ENCODE data around the gene ZNF76. TPM values are rescaled to one million over a fixed set of nuclear protein-coding genes. Genes with fewer than 3 reads are reported as not detected.

Gene ZNF76
- total RNA-seq, 5 donors from 2014 or later (not counting 1 experiment from before 2014, with no cell fraction given): 72.7 to 91.3 (median 84.8) TPM

- Histone ChIP-seq H3K4me1 (ENCODE audit: control insufficient read depth in 1 of 2, extremely low read depth in 1 of 2, insufficient read depth in 2 of 2, low read length in 2 of 2) (peaks cover 0 to 2% of the 10 kb centered on the region in 2 experiments), H3K4me3 (ENCODE audit: control insufficient read depth in 1 of 2, extremely low read depth in 1 of 2, low read length in 1 of 2) (no peak overlapping the region), H3K9me3 (no peaks in the 10 kb centered on the region), H3K36me3 (ENCODE audit: control insufficient read depth in 2 of 2, extremely low read depth in 1 of 2, insufficient read depth in 1 of 2, low read length in 1 of 2) (peaks cover 0 to 21% of the 10 kb centered on the region in 2 donors), H3K27ac (ENCODE audit: low read length) (no peak overlapping the region), H3K27me3 (replicated peaks in 1 of 2; ENCODE audit: control insufficient read depth in 2 of 2, extremely low read depth in 1 of 2, insufficient read depth in 2 of 2, low read length in 1 of 2) (peaks cover 0 to 3% of the 10 kb centered on the region in 2 experiments)
- CTCF ChIA-PET: no interaction called here
- Mint-ChIP-seq H3K4me3 (no peak overlapping the region), H3K27ac (no peak overlapping the region), H3K27me3 (no peaks in the 10 kb centered on the region), H3K36me3 (peaks cover 26% of the 10 kb centered on the region), H3K9me3 (no peaks in the 10 kb centered on the region), H3K4me1 (peaks cover 2 to 11% (median 3%) of the 10 kb centered on the region in 3 donors)
- POLR2A ChIA-PET: no interaction called here
- DNase-seq (no peak), ATAC-seq (replicated peaks in 1 of 4) (no peak)
- no CpG with 5 or more reads among the region's 5 CpGs for WGBS (ENCODE audit: insufficient coverage)
These were observed 17.0 kb upstream of the ZNF76 start for GRCh38 chr6:35242486-35242885.

GRCh38 chr6:35242906-35243305 is 16.6 kb upstream of the ZNF76 start:
- H3K27ac Mint-ChIP-seq: no peak overlapping the region
- H3K27ac ChIP-seq (ENCODE audit: low read length): no peak overlapping the region
- H3K27me3 ChIP-seq (replicated peaks in 1 of 2; ENCODE audit: control insufficient read depth in 2 of 2, extremely low read depth in 1 of 2, insufficient read depth in 2 of 2, low read length in 1 of 2): peaks cover 0 to 3% of the 10 kb centered on the region in 2 experiments
- POLR2A ChIA-PET: no interaction called here
- H3K4me1 Mint-ChIP-seq: peaks cover 2 to 15% (median 6%) of the 10 kb centered on the region in 3 donors
- no peaks in the 10 kb centered on the region for H3K9me3 ChIP-seq
- H3K4me1 ChIP-seq (ENCODE audit: control insufficient read depth in 1 of 2, extremely low read depth in 1 of 2, insufficient read depth in 2 of 2, low read length in 2 of 2): peaks cover 0 to 2% of the 10 kb centered on the region in 2 experiments
- H3K4me3 ChIP-seq (ENCODE audit: control insufficient read depth in 1 of 2, extremely low read depth in 1 of 2, low read length in 1 of 2): no peak overlapping the region
- H3K36me3 Mint-ChIP-seq: peaks cover 26% of the 10 kb centered on the region
- H3K9me3 Mint-ChIP-seq: no peaks in the 10 kb centered on the region
- no peaks in the 10 kb centered on the region for H3K27me3 Mint-ChIP-seq
- CTCF ChIA-PET: interaction anchor here in 1 of 2 donors (0.6 kb wide), 1 partner anchor 12 kb away, joined by 3 read pairs; no protein-coding TSS in a partner anchor
- 94% methylated on average over 13 of the region's 13 CpGs for WGBS (ENCODE audit: insufficient coverage)
- H3K36me3 ChIP-seq (ENCODE audit: control insufficient read depth in 2 of 2, extremely low read depth in 1 of 2, insufficient read depth in 1 of 2, low read length in 1 of 2): peaks cover 0 to 21% of the 10 kb centered on the region in 2 donors
- DNase-seq (no peak), ATAC-seq (replicated peaks in 1 of 4) (no peak)
- no peak overlapping the region for H3K4me3 Mint-ChIP-seq

- CTCF ChIA-PET: interaction anchor here in 1 of 2 donors (0.6 kb wide), 1 partner anchor 12 kb away, joined by 3 read pairs; no protein-coding TSS in a partner anchor
- Mint-ChIP-seq H3K27ac (no peak overlapping the region), H3K4me1 (peaks cover 5 to 16% (median 10%) of the 10 kb centered on the region in 3 donors), H3K4me3 (no peak overlapping the region), H3K9me3 (no peaks in the 10 kb centered on the region), H3K27me3 (no peaks in the 10 kb centered on the region), H3K36me3 (peaks cover 26% of the 10 kb centered on the region)
- peaks cover 0 to 21% of the 10 kb centered on the region in 2 donors for H3K36me3 ChIP-seq (ENCODE audit: control insufficient read depth in 2 of 2, extremely low read depth in 1 of 2, insufficient read depth in 1 of 2, low read length in 1 of 2)
- ATAC-seq (replicated peaks in 1 of 4) (no peak), DNase-seq (no peak)
- H3K9me3 ChIP-seq: no peaks in the 10 kb centered on the region
- H3K4me1 ChIP-seq (ENCODE audit: control insufficient read depth in 1 of 2, extremely low read depth in 1 of 2, insufficient read depth in 2 of 2, low read length in 2 of 2): peaks cover 0 to 2% of the 10 kb centered on the region in 2 experiments
- 94% methylated on average over 16 of the region's 17 CpGs for WGBS (ENCODE audit: insufficient coverage)
- no peak overlapping the region for H3K27ac ChIP-seq (ENCODE audit: low read length)
- peaks cover 0 to 3% of the 10 kb centered on the region in 2 experiments for H3K27me3 ChIP-seq (replicated peaks in 1 of 2; ENCODE audit: control insufficient read depth in 2 of 2, extremely low read depth in 1 of 2, insufficient read depth in 2 of 2, low read length in 1 of 2)
- no peak overlapping the region for H3K4me3 ChIP-seq (ENCODE audit: control insufficient read depth in 1 of 2, extremely low read depth in 1 of 2, low read length in 1 of 2)
- POLR2A ChIA-PET: no interaction called here
These were observed 16.1 kb upstream of the ZNF76 start for GRCh38 chr6:35243386-35243958.

GRCh38 chr6:35244551-35244950 is 15.0 kb upstream of the ZNF76 start:
- 100% methylated on average over 2 of the region's 7 CpGs for WGBS (ENCODE audit: insufficient coverage)
- no peak overlapping the region for H3K4me3 ChIP-seq (ENCODE audit: control insufficient read depth in 1 of 2, extremely low read depth in 1 of 2, low read length in 1 of 2)
- no peaks in the 10 kb centered on the region for H3K27me3 Mint-ChIP-seq
- DNase-seq: no peak
- H3K4me3 Mint-ChIP-seq: no peak overlapping the region
- H3K27ac ChIP-seq (ENCODE audit: low read length): no peak overlapping the region
- peaks cover 23% of the 10 kb centered on the region for H3K36me3 Mint-ChIP-seq
- no peak for ATAC-seq (replicated peaks in 1 of 4)
- H3K36me3 ChIP-seq (ENCODE audit: control insufficient read depth in 2 of 2, extremely low read depth in 1 of 2, insufficient read depth in 1 of 2, low read length in 1 of 2): peaks cover 0 to 21% of the 10 kb centered on the region in 2 donors
- peaks cover 0 to 2% of the 10 kb centered on the region in 2 experiments for H3K4me1 ChIP-seq (ENCODE audit: control insufficient read depth in 1 of 2, extremely low read depth in 1 of 2, insufficient read depth in 2 of 2, low read length in 2 of 2)
- no peaks in the 10 kb centered on the region for H3K9me3 ChIP-seq
- no peak overlapping the region for H3K27ac Mint-ChIP-seq
- H3K27me3 ChIP-seq (replicated peaks in 1 of 2; ENCODE audit: control insufficient read depth in 2 of 2, extremely low read depth in 1 of 2, insufficient read depth in 2 of 2, low read length in 1 of 2): no peaks in the 10 kb centered on the region
- POLR2A ChIA-PET: no interaction called here
- peaks cover 5 to 24% (median 14%) of the 10 kb centered on the region in 3 donors for H3K4me1 Mint-ChIP-seq
- CTCF ChIA-PET: no interaction called here
- no peaks in the 10 kb centered on the region for H3K9me3 Mint-ChIP-seq

GRCh38 chr6:35247642-35248231 is 11.8 kb upstream of the ZNF76 start:
- peaks cover 25% of the 10 kb centered on the region for H3K36me3 Mint-ChIP-seq
- H3K27me3 ChIP-seq (replicated peaks in 1 of 2; ENCODE audit: control insufficient read depth in 2 of 2, extremely low read depth in 1 of 2, insufficient read depth in 2 of 2, low read length in 1 of 2): no peaks in the 10 kb centered on the region
- ChIA-PET POLR2A (interaction anchor here in 1 of 2 donors (0.6 kb wide), 1 partner anchor 100 kb away, joined by 4 read pairs; no protein-coding TSS in a partner anchor), CTCF (no interaction called here)
- no peaks in the 10 kb centered on the region for H3K27me3 Mint-ChIP-seq
- 38% methylated on average over 1 of the region's 2 CpGs for WGBS (ENCODE audit: insufficient coverage)
- no peaks in the 10 kb centered on the region for H3K9me3 Mint-ChIP-seq
- H3K27ac Mint-ChIP-seq: peak overlapping the region; percentile 14 to 23
- no peaks in the 10 kb centered on the region for H3K4me1 ChIP-seq (ENCODE audit: control insufficient read depth in 1 of 2, extremely low read depth in 1 of 2, insufficient read depth in 2 of 2, low read length in 2 of 2)
- H3K4me3 Mint-ChIP-seq: no peak overlapping the region
- no peak overlapping the region for H3K27ac ChIP-seq (ENCODE audit: low read length)
- no peak overlapping the region for H3K4me3 ChIP-seq (ENCODE audit: control insufficient read depth in 1 of 2, extremely low read depth in 1 of 2, low read length in 1 of 2)
- peaks cover 3 to 23% (median 11%) of the 10 kb centered on the region in 3 donors for H3K4me1 Mint-ChIP-seq
- H3K36me3 ChIP-seq (ENCODE audit: control insufficient read depth in 2 of 2, extremely low read depth in 1 of 2, insufficient read depth in 1 of 2, low read length in 1 of 2): peaks cover 7 to 19% of the 10 kb centered on the region in 2 donors
- DNase-seq (no peak), ATAC-seq (replicated peaks in 1 of 4) (no peak)
- no peaks in the 10 kb centered on the region for H3K9me3 ChIP-seq

- 44% methylated on average over 3 of the region's 3 CpGs for WGBS (ENCODE audit: insufficient coverage)
- POLR2A ChIA-PET: no interaction called here
- Histone ChIP-seq H3K27me3 (replicated peaks in 1 of 2; ENCODE audit: control insufficient read depth in 2 of 2, extremely low read depth in 1 of 2, insufficient read depth in 2 of 2, low read length in 1 of 2) (no peaks in the 10 kb centered on the region), H3K4me3 (ENCODE audit: control insufficient read depth in 1 of 2, extremely low read depth in 1 of 2, low read length in 1 of 2) (no peak overlapping the region), H3K9me3 (no peaks in the 10 kb centered on the region), H3K27ac (ENCODE audit: low read length) (no peak overlapping the region), H3K4me1 (ENCODE audit: control insufficient read depth in 1 of 2, extremely low read depth in 1 of 2, insufficient read depth in 2 of 2, low read length in 2 of 2) (no peaks in the 10 kb centered on the region), H3K36me3 (ENCODE audit: control insufficient read depth in 2 of 2, extremely low read depth in 1 of 2, insufficient read depth in 1 of 2, low read length in 1 of 2) (peaks cover 7 to 17% of the 10 kb centered on the region in 2 donors)
- no peaks in the 10 kb centered on the region for H3K27me3 Mint-ChIP-seq
- peaks cover 25% of the 10 kb centered on the region for H3K36me3 Mint-ChIP-seq
- no peaks in the 10 kb centered on the region for H3K9me3 Mint-ChIP-seq
- CTCF ChIA-PET: no interaction called here
- no peak overlapping the region for H3K4me3 Mint-ChIP-seq
- H3K27ac Mint-ChIP-seq: no peak overlapping the region
- ATAC-seq (replicated peaks in 1 of 4): no peak
- no peak for DNase-seq
- H3K4me1 Mint-ChIP-seq: peaks cover 3 to 26% (median 13%) of the 10 kb centered on the region in 3 donors
These were observed 11.2 kb upstream of the ZNF76 start for GRCh38 chr6:35248300-35248699.

Measured in T-cell (primary cell).